ENCODE measurements around the gene KBTBD2.

The KBTBD2 gene

GRCh38 chr7:32936689-32937088 lies 45.1 kb upstream of the KBTBD2 start:
- no peak overlapping the region for H4K91ac ChIP-seq (ENCODE audit: low read depth, low read length, poor library complexity)
- no peak overlapping the region for H2BK5ac ChIP-seq (ENCODE audit: low read length)
- no peak overlapping the region for H2BK12ac ChIP-seq (ENCODE audit: low read length)
- H2BK15ac ChIP-seq (ENCODE audit: low read length): no peak overlapping the region
- H2BK120ac ChIP-seq (ENCODE audit: low read depth, low read length): no peak overlapping the region
- H2AFZ ChIP-seq (ENCODE audit: low read length): no peak overlapping the region
- H3K23ac ChIP-seq (ENCODE audit: low read depth, low read length, poor library complexity): no peak overlapping the region
- no peak overlapping the region for H3K4me2 ChIP-seq (ENCODE audit: insufficient read depth, low read length, poor library complexity, severe bottlenecking)
- no peak overlapping the region for H3K14ac ChIP-seq (ENCODE audit: low read length)
- H3K4me1 ChIP-seq (ENCODE audit: control insufficient read depth in 2 of 2, insufficient read depth in 1 of 2, low read depth in 1 of 2, low read length in 2 of 2): peaks cover 2 to 3% of the 10 kb centered on the region in 2 donors
- no peak overlapping the region for H4K8ac ChIP-seq (ENCODE audit: low read depth, low read length)
- no peak overlapping the region for H3K27ac ChIP-seq (replicated peaks; ENCODE audit: low read length)
- H3K79me1 ChIP-seq (ENCODE audit: low read depth, low read length): no peaks in the 10 kb centered on the region
- H3K4me3 ChIP-seq (ENCODE audit: low read length in 2 of 2): no peak overlapping the region
- no peak for DNase-seq (ENCODE audit: low spot score)
- peaks cover 0 to under 1% (median 0%) of the 10 kb centered on the region in 3 experiments for H3K27me3 ChIP-seq (ENCODE audit: control insufficient read depth in 3 of 3, insufficient read depth in 3 of 3, low read depth in 1 of 3, low read length in 3 of 3)
- WGBS, 2 donors (ENCODE audit: extremely low coverage in 2 of 2, insufficient read length in 2 of 2, insufficient replicate concordance in 1 of 2): no CpG with 5 or more reads among the region's 3 CpGs
- no peak overlapping the region for H3K4ac ChIP-seq (ENCODE audit: low read length)
- H3K36me3 ChIP-seq (replicated peaks in 1 of 2; ENCODE audit: control insufficient read depth in 2 of 2, insufficient read depth in 2 of 2, low read length in 2 of 2): peaks cover 0 to 53% of the 10 kb centered on the region in 2 donors
- H3K9me3 ChIP-seq (replicated peaks in 1 of 2; ENCODE audit: control insufficient read depth in 2 of 2, insufficient read depth in 1 of 2, low read depth in 1 of 2, low read length in 2 of 2): no peaks in the 10 kb centered on the region
- no peak overlapping the region for H3K9ac ChIP-seq (ENCODE audit: low read depth, low read length, poor library complexity)
- no peak overlapping the region for H3K18ac ChIP-seq (ENCODE audit: low read length)
- no peak overlapping the region for H2AK5ac ChIP-seq (ENCODE audit: low read depth, low read length)

- H2BK12ac ChIP-seq (ENCODE audit: low read length): no peak overlapping the region
- no peak overlapping the region for H3K4ac ChIP-seq (ENCODE audit: low read length)
- H4K8ac ChIP-seq (ENCODE audit: low read depth, low read length): no peak overlapping the region
- H3K79me1 ChIP-seq (ENCODE audit: low read depth, low read length): no peaks in the 10 kb centered on the region
- no peak overlapping the region for H2BK15ac ChIP-seq (ENCODE audit: low read length)
- H3K27me3 ChIP-seq (ENCODE audit: control insufficient read depth in 3 of 3, insufficient read depth in 3 of 3, low read depth in 1 of 3, low read length in 3 of 3): no peaks in the 10 kb centered on the region
- H3K9ac ChIP-seq (ENCODE audit: low read depth, low read length, poor library complexity): no peak overlapping the region
- no peak overlapping the region for H3K23ac ChIP-seq (ENCODE audit: low read depth, low read length, poor library complexity)
- no peak overlapping the region for H2BK120ac ChIP-seq (ENCODE audit: low read depth, low read length)
- no peaks in the 10 kb centered on the region for H3K9me3 ChIP-seq (replicated peaks in 1 of 2; ENCODE audit: control insufficient read depth in 2 of 2, insufficient read depth in 1 of 2, low read depth in 1 of 2, low read length in 2 of 2)
- no peak overlapping the region for H3K4me3 ChIP-seq (ENCODE audit: low read length in 2 of 2)
- H3K4me1 ChIP-seq (ENCODE audit: control insufficient read depth in 2 of 2, insufficient read depth in 1 of 2, low read depth in 1 of 2, low read length in 2 of 2): no peaks in the 10 kb centered on the region
- no peak overlapping the region for H3K27ac ChIP-seq (replicated peaks; ENCODE audit: low read length)
- peaks cover 2 to 64% of the 10 kb centered on the region in 2 donors for H3K36me3 ChIP-seq (replicated peaks in 1 of 2; ENCODE audit: control insufficient read depth in 2 of 2, insufficient read depth in 2 of 2, low read length in 2 of 2)
- no peak overlapping the region for H3K18ac ChIP-seq (ENCODE audit: low read length)
- H2AK5ac ChIP-seq (ENCODE audit: low read depth, low read length): no peak overlapping the region
- no peak overlapping the region for H3K4me2 ChIP-seq (ENCODE audit: insufficient read depth, low read length, poor library complexity, severe bottlenecking)
- no peak overlapping the region for H2BK5ac ChIP-seq (ENCODE audit: low read length)
- H3K14ac ChIP-seq (ENCODE audit: low read length): no peak overlapping the region
- no peak overlapping the region for H4K91ac ChIP-seq (ENCODE audit: low read depth, low read length, poor library complexity)
- H2AFZ ChIP-seq (ENCODE audit: low read length): no peak overlapping the region
- WGBS, 2 donors (ENCODE audit: extremely low coverage in 2 of 2, insufficient read length in 2 of 2, insufficient replicate concordance in 1 of 2): no CpG with 5 or more reads among the region's 1 CpG
- DNase-seq (ENCODE audit: low spot score): no peak
Observed at GRCh38 chr7:32935558-32935957, 44.0 kb upstream of the KBTBD2 start.

- Histone ChIP-seq H2BK5ac (ENCODE audit: low read length) (no peak overlapping the region), H3K27me3 (ENCODE audit: control insufficient read depth in 3 of 3, insufficient read depth in 3 of 3, low read depth in 1 of 3, low read length in 3 of 3) (no peaks in the 10 kb centered on the region), H4K91ac (ENCODE audit: low read depth, low read length, poor library complexity) (no peak overlapping the region), H2AFZ (ENCODE audit: low read length) (no peak overlapping the region), H3K4me3 (ENCODE audit: low read length in 2 of 2) (no peak overlapping the region), H3K36me3 (replicated peaks in 1 of 2; ENCODE audit: control insufficient read depth in 2 of 2, insufficient read depth in 2 of 2, low read length in 2 of 2) (peaks cover 2 to 76% of the 10 kb centered on the region in 2 donors), H2AK5ac (ENCODE audit: low read depth, low read length) (no peak overlapping the region), H2BK120ac (ENCODE audit: low read depth, low read length) (no peak overlapping the region), H3K4me2 (ENCODE audit: insufficient read depth, low read length, poor library complexity, severe bottlenecking) (no peak overlapping the region), H3K27ac (replicated peaks; ENCODE audit: low read length) (no peak overlapping the region), H3K9ac (ENCODE audit: low read depth, low read length, poor library complexity) (no peak overlapping the region), H3K4ac (ENCODE audit: low read length) (no peak overlapping the region), H4K8ac (ENCODE audit: low read depth, low read length) (no peak overlapping the region), H3K9me3 (replicated peaks in 1 of 2; ENCODE audit: control insufficient read depth in 2 of 2, insufficient read depth in 1 of 2, low read depth in 1 of 2, low read length in 2 of 2) (peaks cover 0 to 2% of the 10 kb centered on the region in 2 donors), H3K79me1 (ENCODE audit: low read depth, low read length) (no peaks in the 10 kb centered on the region), H3K23ac (ENCODE audit: low read depth, low read length, poor library complexity) (no peak overlapping the region), H3K14ac (ENCODE audit: low read length) (no peak overlapping the region), H3K18ac (ENCODE audit: low read length) (peak overlapping the region; percentile 0), H2BK12ac (ENCODE audit: low read length) (no peak overlapping the region), H3K4me1 (ENCODE audit: control insufficient read depth in 2 of 2, insufficient read depth in 1 of 2, low read depth in 1 of 2, low read length in 2 of 2) (peaks cover 0 to 3% of the 10 kb centered on the region in 2 donors), H2BK15ac (ENCODE audit: low read length) (no peak overlapping the region)
- no CpG with 5 or more reads among the region's 7 CpGs for WGBS, 2 donors (ENCODE audit: extremely low coverage in 2 of 2, insufficient read length in 2 of 2, insufficient replicate concordance in 1 of 2)
- no peak for DNase-seq (ENCODE audit: low spot score)
Observed at GRCh38 chr7:32930378-32930777, 38.8 kb upstream of the KBTBD2 start.

GRCh38 chr7:32929430-32930143 lies 38.0 kb upstream of the KBTBD2 start:
- no peak overlapping the region for H3K4me2 ChIP-seq (ENCODE audit: insufficient read depth, low read length, poor library complexity, severe bottlenecking)
- H2BK15ac ChIP-seq (ENCODE audit: low read length): no peak overlapping the region
- H4K91ac ChIP-seq (ENCODE audit: low read depth, low read length, poor library complexity): no peak overlapping the region
- H3K14ac ChIP-seq (ENCODE audit: low read length): no peak overlapping the region
- no peak overlapping the region for H2BK120ac ChIP-seq (ENCODE audit: low read depth, low read length)
- H3K4me3 ChIP-seq (ENCODE audit: low read length in 2 of 2): no peak overlapping the region
- H2AK5ac ChIP-seq (ENCODE audit: low read depth, low read length): no peak overlapping the region
- H3K9ac ChIP-seq (ENCODE audit: low read depth, low read length, poor library complexity): no peak overlapping the region
- H2BK5ac ChIP-seq (ENCODE audit: low read length): no peak overlapping the region
- H2AFZ ChIP-seq (ENCODE audit: low read length): no peak overlapping the region
- DNase-seq (ENCODE audit: low spot score): no peak
- H3K27ac ChIP-seq (replicated peaks; ENCODE audit: low read length): no peak overlapping the region
- H3K9me3 ChIP-seq (replicated peaks in 1 of 2; ENCODE audit: control insufficient read depth in 2 of 2, insufficient read depth in 1 of 2, low read depth in 1 of 2, low read length in 2 of 2): peaks cover 0 to 2% of the 10 kb centered on the region in 2 donors
- peaks cover 2 to 84% of the 10 kb centered on the region in 2 donors for H3K36me3 ChIP-seq (replicated peaks in 1 of 2; ENCODE audit: control insufficient read depth in 2 of 2, insufficient read depth in 2 of 2, low read length in 2 of 2)
- no peaks in the 10 kb centered on the region for H3K27me3 ChIP-seq (ENCODE audit: control insufficient read depth in 3 of 3, insufficient read depth in 3 of 3, low read depth in 1 of 3, low read length in 3 of 3)
- no peak overlapping the region for H3K23ac ChIP-seq (ENCODE audit: low read depth, low read length, poor library complexity)
- no peak overlapping the region for H4K8ac ChIP-seq (ENCODE audit: low read depth, low read length)
- no peak overlapping the region for H3K18ac ChIP-seq (ENCODE audit: low read length)
- H3K79me1 ChIP-seq (ENCODE audit: low read depth, low read length): no peaks in the 10 kb centered on the region
- no peak overlapping the region for H2BK12ac ChIP-seq (ENCODE audit: low read length)
- H3K4me1 ChIP-seq (ENCODE audit: control insufficient read depth in 2 of 2, insufficient read depth in 1 of 2, low read depth in 1 of 2, low read length in 2 of 2): peaks cover 0 to 7% of the 10 kb centered on the region in 2 donors
- no peak overlapping the region for H3K4ac ChIP-seq (ENCODE audit: low read length)
- WGBS, 2 donors (ENCODE audit: extremely low coverage in 2 of 2, insufficient read length in 2 of 2, insufficient replicate concordance in 1 of 2): no CpG with 5 or more reads among the region's 13 CpGs
